Activated CD4-positive, alpha-beta memory T cell treated with anti-CD3 and anti-CD28 coated beads, Interleukin-2, amount 10 ng/mL, durations not matched to agents 7 days and 5 days (primary cell): Measurements from ENCODE around the gene EGR1. TPM values are rescaled to one million over a fixed set of nuclear protein-coding genes. Genes with fewer than 3 reads are reported as not detected.

ENCODE experiments used
- CTCF ChIA-PET: fragments of 350-600 bp; sonication (Branson Sonifier 250); formaldehyde crosslinking; loops from one replicate; lab custom pipeline; 2021; ENCODE audit warnings: antibody characterized with exemption, inconsistent platforms; lab: Charles Lee
- POLR2A ChIA-PET: fragments of 350-600 bp; sonication (Branson Sonifier 250); formaldehyde crosslinking; loops from one replicate; lab custom pipeline; 2021; ENCODE audit warnings: antibody characterized with exemption; lab: Charles Lee
- DNase-seq: peaks from one replicate; pipeline ENCODE4 v3.0.0-alpha.2; 2020
- H3K27ac Mint-ChIP-seq: one replicate; pipeline ENCODE4 v1.8.0; 2021; ENCODE audit warnings: mild to moderate bottlenecking, mixed read lengths
- H3K27me3 Mint-ChIP-seq: one replicate; pipeline ENCODE4 v1.8.0; 2021; ENCODE audit warnings: mixed read lengths
- H3K36me3 Mint-ChIP-seq: one replicate; pipeline ENCODE4 v1.8.0; 2021; ENCODE audit warnings: low read depth, mixed read lengths
- H3K4me1 Mint-ChIP-seq: one replicate; pipeline ENCODE4 v1.8.0; 2021; ENCODE audit warnings: mixed read lengths
- H3K4me3 Mint-ChIP-seq: one replicate; pipeline ENCODE4 v1.8.0; 2021; ENCODE audit warnings: mild to moderate bottlenecking, mixed read lengths
- H3K9me3 Mint-ChIP-seq: one replicate; pipeline ENCODE4 v1.8.0; 2021; ENCODE audit warnings: mixed read lengths
- total RNA-seq, 2 experiments: library from RNA; stranded (reverse); gene quantifications; one replicate each; pipeline ENCODE4 v1.2.3, GENCODE V29; 2021

EGR1 gene
- total RNA-seq, 2 experiments from 2014 or later, result 21.0 to 21.6 TPM

DNA sequence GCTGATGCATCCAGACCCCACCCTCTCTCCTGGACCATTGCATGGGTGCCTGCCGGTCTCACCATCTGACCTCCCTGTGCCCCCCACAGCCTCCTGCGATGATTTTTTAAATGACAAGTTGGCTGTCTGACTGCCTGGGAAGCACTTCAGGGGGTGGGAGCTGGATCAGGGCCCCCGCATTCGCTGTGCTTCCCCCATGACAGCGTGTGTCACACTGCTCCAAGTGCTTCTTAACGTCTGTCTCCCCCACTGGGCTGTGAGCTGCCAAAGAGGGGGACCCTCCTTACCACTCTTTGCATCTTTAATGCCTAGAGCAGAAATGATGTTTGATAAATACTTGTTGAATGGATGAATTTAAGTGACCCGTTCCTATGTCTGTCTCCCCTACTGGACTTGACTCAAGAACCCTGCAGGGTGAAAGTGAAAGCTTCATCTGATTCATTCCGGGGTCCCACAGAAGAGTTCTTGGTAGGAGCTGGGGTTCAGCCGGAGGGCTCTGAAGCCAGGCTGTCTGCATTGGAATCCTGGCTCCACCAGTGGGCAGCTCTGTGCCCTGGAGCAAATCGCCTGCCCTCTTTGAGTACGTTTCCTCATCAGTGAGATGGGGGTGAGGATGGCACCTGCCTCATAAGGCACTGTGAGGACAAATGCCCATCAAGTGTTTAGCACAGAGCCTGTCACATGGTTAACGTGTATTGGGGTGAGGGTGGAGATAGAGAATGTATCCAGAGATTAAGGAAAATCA lies 7.6 kb upstream of the EGR1 start:
- CTCF ChIA-PET, result interaction anchor here (1.4 to 3.7 kb wide), 3 partner anchors 8 to 86 kb away, joined by 3 to 22 read pairs (median 3); partner anchors contain the start of gene ETF1
- Mint-ChIP-seq H3K27ac (no peak overlapping the region), H3K36me3 (peaks cover 2% of the 10 kb centered on the region), H3K9me3 (no peaks in the 10 kb centered on the region), H3K4me1 (peaks cover 29% of the 10 kb centered on the region), H3K4me3 (no peak overlapping the region), H3K27me3 (peaks cover 4% of the 10 kb centered on the region)
- POLR2A ChIA-PET, result interaction anchor here (1.1 kb wide), 1 partner anchor 8 kb away, joined by 3 read pairs; the partner anchor contains the start of gene EGR1
- DNase-seq, result no peak

DNA sequence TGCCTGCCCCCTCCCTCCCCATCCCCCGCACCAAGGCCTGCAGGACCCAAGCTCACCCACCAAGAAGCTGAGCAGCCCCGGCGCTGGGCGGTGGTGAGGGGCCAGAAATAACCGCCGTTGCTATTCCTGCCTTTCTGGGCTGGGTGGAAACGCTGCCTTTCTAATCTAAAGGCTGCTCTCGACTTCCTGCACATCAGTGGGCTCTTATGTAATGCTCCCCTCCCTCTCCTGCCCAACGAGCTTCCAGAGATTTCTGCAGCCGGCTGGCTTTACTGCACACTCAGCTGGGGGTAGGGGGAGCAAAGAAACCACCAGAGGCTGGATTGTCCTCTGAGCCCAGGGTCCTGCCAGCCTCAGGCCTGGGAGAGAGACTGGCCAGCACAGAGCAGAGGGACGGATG lies 6.9 kb upstream of the EGR1 start:
- Mint-ChIP-seq H3K27ac (peak overlapping the region; percentile 93), H3K27me3 (peaks cover 4% of the 10 kb centered on the region), H3K36me3 (peaks cover 2% of the 10 kb centered on the region), H3K9me3 (no peaks in the 10 kb centered on the region), H3K4me3 (no peak overlapping the region), H3K4me1 (peaks cover 30% of the 10 kb centered on the region)
- ChIA-PET CTCF (interaction anchor here (1.4 to 3.7 kb wide), 2 partner anchors 9 to 85 kb away, joined by 3 to 22 read pairs; partner anchors contain the start of gene ETF1), POLR2A (interaction anchor here (0.8 to 2.5 kb wide), 2 partner anchors 34 to 85 kb away, joined by 3 to 9 read pairs; partner anchors contain the start of gene ETF1)
- DNase-seq, result no peak

DNA sequence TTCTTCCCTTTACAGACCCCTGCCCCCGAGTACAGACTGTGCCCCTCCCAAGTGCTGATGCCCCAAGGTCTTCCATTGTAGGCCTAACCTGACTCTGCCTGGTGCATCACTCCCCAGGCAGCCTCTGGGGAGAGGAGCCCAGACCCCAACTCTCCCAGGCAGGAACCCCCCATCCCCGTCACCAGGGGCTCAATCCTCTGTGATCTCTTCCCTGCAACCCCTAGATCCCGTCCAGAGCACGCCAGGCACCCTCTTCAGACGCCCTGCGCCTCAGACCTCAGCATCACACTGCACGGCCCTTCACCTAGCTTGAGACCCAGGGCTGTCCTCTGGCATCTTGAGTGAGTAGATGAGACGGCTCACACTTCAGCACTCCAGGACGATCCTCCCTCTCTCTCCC lies 6.4 kb upstream of the EGR1 start:
- no peak overlapping the region for H3K4me3 Mint-ChIP-seq
- POLR2A ChIA-PET, result interaction anchor here (0.6 to 2.5 kb wide), 4 partner anchors 34 to 121 kb away, joined by 3 to 9 read pairs (median 3); partner anchors contain the start of genes ETF1 and FAM53C
- peak overlapping the region; percentile 93 for H3K27ac Mint-ChIP-seq
- H3K27me3 Mint-ChIP-seq, result peaks cover 4% of the 10 kb centered on the region
- no peak for DNase-seq
- no peaks in the 10 kb centered on the region for H3K9me3 Mint-ChIP-seq
- peaks cover 31% of the 10 kb centered on the region for H3K4me1 Mint-ChIP-seq
- CTCF ChIA-PET, result interaction anchor here (1.0 to 3.7 kb wide), 3 partner anchors 9 to 89 kb away, joined by 3 to 22 read pairs (median 3); no protein-coding TSS in a partner anchor
- peaks cover 2% of the 10 kb centered on the region for H3K36me3 Mint-ChIP-seq

DNA sequence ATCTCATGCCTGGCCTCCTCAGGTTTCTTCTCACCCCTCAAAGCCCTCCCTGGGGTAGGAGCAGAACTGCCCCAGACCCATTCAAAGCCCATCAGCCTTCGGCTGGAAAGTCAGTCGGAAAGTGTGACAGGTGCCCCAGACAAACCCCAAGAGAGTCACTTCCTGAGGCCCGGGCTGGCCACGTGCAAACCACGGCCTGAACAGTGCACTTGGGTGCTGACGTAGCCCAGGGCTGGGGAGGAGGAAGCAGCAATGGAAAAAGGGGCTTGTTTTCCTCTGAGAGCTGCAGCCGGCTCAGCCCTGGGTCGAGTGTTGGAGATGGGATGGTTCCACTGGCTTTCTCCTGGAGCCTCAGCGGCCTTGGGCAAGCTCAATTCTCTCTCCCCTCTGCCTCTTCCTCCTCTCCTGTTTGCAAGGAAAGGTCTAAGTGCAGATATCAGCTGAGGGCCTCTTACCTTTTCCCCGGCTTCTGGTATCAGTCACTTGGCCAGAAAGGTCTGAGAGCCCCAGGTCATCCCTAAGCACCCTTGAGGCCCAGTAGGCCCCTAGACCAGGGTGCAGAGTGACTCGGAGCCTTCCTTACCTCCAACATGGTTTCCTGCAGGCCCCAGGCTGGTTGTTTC lies 5.9 kb upstream of the EGR1 start:
- Mint-ChIP-seq H3K36me3 (peaks cover 2% of the 10 kb centered on the region), H3K27ac (peak overlapping the region; percentile 93), H3K9me3 (no peaks in the 10 kb centered on the region), H3K4me3 (no peak overlapping the region), H3K27me3 (peaks cover 4% of the 10 kb centered on the region), H3K4me1 (peaks cover 31% of the 10 kb centered on the region)
- DNase-seq, result peak; percentile 90
- ChIA-PET CTCF (interaction anchor here (1.0 to 3.7 kb wide), 3 partner anchors 10 to 89 kb away, joined by 3 to 22 read pairs (median 3); no protein-coding TSS in a partner anchor), POLR2A (interaction anchor here (0.6 to 2.5 kb wide), 3 partner anchors 84 to 121 kb away, joined by 3 to 9 read pairs (median 3); partner anchors contain the start of genes ETF1 and FAM53C)

DNA sequence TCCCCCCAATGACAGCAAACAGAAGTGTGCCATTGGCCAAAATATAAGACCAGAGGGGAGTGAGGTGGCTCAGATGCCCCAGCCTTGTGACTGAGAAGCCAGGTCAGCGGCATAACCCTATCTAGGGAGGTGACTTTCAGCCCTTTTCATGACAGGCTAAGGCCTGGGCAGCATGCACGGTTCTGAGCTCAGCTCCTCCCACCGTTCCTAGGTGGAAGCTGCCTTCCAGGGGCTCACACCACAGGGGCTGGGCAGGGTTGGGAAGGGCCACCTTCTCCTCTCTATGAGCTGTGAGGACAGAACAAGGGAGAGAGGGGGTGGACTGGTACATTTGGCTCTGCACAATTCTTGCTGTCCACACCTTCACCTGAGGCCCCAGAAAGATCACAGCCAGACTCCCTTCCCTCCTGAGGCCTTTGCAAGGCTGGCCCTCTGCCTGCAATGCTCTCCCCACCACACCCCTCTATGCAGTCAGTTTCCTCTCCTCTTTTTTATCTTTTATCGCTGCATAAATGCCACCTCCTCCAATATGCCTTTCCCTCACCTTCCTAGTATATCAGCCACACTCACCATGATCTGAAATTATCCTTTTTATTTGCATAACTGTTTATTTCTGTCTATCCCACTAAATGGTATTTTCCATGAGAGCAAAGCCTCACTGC lies 5.1 kb upstream of the EGR1 start:
- H3K4me3 Mint-ChIP-seq, result no peak overlapping the region

DNA sequence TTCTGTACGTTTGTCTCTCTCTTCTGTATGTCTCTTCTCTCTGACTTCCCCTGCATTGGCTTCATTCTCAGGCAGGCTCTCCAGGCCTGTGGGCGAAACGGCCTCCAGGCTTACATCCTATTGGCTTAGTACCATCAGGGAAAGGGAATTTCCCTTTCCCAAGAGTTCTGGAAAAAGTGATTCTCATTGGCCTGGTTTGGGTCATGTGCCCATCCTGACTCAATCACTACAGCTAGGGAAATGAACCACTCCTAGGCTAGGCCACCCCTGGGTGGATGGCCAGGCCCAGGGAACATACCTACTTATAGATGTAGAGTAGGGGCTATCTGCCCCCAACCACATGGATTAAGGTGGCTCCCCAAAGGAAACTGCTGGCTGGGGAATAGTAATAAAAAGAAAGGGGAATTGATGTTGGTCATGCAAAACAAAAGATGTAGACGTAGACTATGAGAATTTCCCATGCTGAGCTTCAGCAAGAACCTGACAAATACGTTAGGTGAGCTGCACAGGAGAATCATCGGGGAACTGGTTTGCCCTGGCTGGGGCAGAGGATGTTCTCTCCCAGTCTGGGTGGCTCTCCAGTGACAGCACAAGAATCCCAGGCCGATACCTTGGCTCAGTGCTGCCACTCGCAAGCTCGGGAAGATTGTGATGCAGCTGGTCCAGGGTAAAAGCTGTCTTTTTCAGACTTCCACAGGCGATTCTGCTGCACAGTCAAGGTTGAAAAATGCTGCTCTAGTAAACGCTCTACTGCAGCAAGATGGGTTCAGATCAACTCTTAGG lies 3.7 kb upstream of the EGR1 start:
- Mint-ChIP-seq H3K36me3 (peaks cover 2% of the 10 kb centered on the region), H3K4me3 (no peak overlapping the region), H3K9me3 (no peaks in the 10 kb centered on the region), H3K4me1 (peaks cover 34% of the 10 kb centered on the region), H3K27ac (peak overlapping the region; percentile 48), H3K27me3 (peaks cover 6% of the 10 kb centered on the region)
- DNase-seq, result no peak
- ChIA-PET CTCF (interaction anchor here (6.2 kb wide), 1 partner anchor 12 kb away, joined by 46 read pairs; no protein-coding TSS in a partner anchor), POLR2A (interaction anchor here (1.1 to 1.2 kb wide), 2 partner anchors 114 to 124 kb away, joined by 3 read pairs; partner anchors contain the start of genes FAM53C and HSPA9)

More for the DNA sequence above, 5.1 kb upstream of the EGR1 start:
- ChIA-PET POLR2A (interaction anchor here (1.0 to 2.5 kb wide), 2 partner anchors 83 to 116 kb away, joined by 3 to 9 read pairs; partner anchors contain the start of gene ETF1), CTCF (interaction anchor here (1.0 to 3.7 kb wide), 3 partner anchors 11 to 88 kb away, joined by 3 to 22 read pairs (median 3); no protein-coding TSS in a partner anchor)
- Mint-ChIP-seq H3K27ac (peak overlapping the region; percentile 93), H3K9me3 (no peaks in the 10 kb centered on the region), H3K36me3 (peaks cover 2% of the 10 kb centered on the region), H3K27me3 (peaks cover 4% of the 10 kb centered on the region), H3K4me1 (peaks cover 31% of the 10 kb centered on the region)
- no peak for DNase-seq

DNA sequence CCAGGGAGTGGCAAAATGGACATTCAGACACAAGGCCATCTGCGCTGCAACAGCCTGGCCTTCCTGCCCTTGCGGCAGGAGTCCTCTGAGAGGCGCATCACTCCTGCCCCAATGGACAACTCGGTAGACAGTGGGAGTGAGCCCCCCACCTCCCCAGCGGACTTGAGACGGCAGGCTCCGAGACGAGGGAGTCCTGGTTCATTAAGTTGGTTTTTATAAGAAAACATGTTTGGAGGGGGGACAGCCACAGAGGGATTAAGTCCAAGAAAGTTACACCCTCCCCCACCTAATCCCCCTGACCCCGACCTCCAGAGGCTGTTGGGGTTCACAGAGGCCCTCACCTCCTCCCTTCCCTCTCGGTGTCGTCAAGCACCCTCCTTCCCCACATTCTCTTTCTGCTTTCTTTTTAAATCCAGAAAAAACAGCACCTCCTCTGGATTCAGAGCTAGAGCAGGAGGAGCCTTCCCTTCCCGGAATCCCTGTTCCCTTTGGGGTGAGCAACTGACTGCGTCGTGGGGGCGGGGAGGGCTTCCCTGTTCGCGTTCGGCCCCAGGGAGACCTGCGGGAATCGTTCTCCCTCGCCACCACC lies 1.8 kb upstream of the EGR1 start:
- H3K4me1 Mint-ChIP-seq, result peaks cover 44% of the 10 kb centered on the region
- peak overlapping the region; percentile 83 for H3K4me3 Mint-ChIP-seq
- H3K36me3 Mint-ChIP-seq, result peaks cover 15% of the 10 kb centered on the region
- H3K9me3 Mint-ChIP-seq, result no peaks in the 10 kb centered on the region
- ChIA-PET POLR2A (interaction anchor here (0.8 to 3.9 kb wide), 12 partner anchors 10 to 830 kb away, joined by 3 to 57 read pairs (median 12); partner anchors contain the start of genes BRD8, CDC23, ETF1 and FAM53C), CTCF (interaction anchor here (0.6 to 6.2 kb wide), 11 partner anchors 8 to 424 kb away, joined by 3 to 46 read pairs (median 8); partner anchors contain the start of gene ETF1)
- DNase-seq, result no peak
- H3K27me3 Mint-ChIP-seq, result peaks cover 21% of the 10 kb centered on the region
- H3K27ac Mint-ChIP-seq, result peak overlapping the region; percentile 91

DNA sequence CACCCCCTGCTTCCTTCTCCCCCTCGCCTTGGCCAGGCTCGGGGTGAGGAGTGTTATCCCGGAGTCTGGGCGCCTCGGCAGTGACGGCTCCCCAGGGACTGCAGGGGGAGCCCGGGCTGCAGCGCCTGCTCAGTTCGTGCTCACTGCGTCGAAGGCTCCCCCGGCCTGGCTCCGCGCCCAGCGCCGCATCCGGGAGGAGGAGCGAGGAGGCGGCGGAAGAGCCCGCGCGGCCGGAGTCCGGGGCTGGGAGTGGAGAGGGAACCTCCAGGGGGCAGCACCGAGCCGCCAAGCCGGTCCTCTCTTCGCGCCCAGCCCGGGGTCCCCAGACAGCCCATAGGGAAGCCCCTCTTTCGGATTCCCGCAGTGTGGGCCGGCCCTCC lies 1.3 kb upstream of the EGR1 start:
- peak overlapping the region; percentile 91 for H3K27ac Mint-ChIP-seq
- peak overlapping the region; percentile 83 for H3K4me3 Mint-ChIP-seq
- DNase-seq, result peak; percentile 93
- ChIA-PET CTCF (interaction anchor here (1.2 to 6.2 kb wide), 13 partner anchors 9 to 286 kb away, joined by 3 to 46 read pairs (median 8); partner anchors contain the start of genes ETF1 and KDM3B), POLR2A (interaction anchor here (0.8 to 3.9 kb wide), 17 partner anchors 9 to 830 kb away, joined by 3 to 57 read pairs (median 8); partner anchors contain the start of genes BRD8, CDC23, ETF1 and FAM53C)
- peaks cover 21% of the 10 kb centered on the region for H3K27me3 Mint-ChIP-seq
- H3K4me1 Mint-ChIP-seq, result peaks cover 39% of the 10 kb centered on the region
- H3K36me3 Mint-ChIP-seq, result peaks cover 15% of the 10 kb centered on the region
- H3K9me3 Mint-ChIP-seq, result no peaks in the 10 kb centered on the region

DNA sequence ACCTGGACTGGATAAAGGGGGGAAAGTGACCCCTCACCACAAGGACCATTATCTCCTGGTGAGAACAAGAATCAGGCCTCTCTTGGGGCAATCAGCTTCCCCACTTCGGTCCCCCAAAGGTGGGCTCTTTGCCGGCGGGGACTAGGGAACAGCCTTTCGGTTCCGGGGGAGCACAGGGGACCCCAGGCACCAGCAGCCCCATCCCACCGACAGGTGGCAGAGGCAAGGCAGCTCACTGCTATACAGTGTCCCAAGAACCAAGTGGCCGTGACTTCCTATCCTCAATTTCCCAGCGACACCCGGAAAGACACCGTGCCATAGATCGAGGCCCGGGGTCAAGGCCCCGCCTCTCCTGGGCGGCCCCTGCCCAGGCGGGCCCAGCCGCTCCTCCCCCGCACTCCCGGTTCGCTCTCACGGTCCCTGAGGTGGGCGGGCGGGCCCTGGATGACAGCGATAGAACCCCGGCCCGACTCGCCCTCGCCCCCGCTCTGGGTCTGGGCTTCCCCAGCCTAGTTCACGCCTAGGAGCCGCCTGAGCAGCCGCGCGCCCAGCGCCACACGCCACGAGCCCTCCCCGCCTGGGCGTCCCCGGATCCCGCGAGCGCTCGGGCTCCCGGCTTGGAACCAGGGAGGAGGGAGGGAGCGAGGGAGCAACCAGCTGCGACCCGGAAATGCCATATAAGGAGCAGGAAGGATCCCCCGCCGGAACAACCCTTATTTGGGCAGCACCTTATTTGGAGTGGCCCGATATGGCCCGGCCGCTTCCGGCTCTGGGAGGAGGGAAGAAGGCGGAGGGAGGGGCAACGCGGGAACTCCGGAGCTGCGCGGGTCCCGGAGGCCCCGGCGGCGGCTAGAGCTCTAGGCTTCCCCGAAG lies 655 bp upstream of the EGR1 start:
- DNase-seq, result peak; percentile 97
- H3K27me3 Mint-ChIP-seq, result peaks cover 21% of the 10 kb centered on the region
- POLR2A ChIA-PET, result interaction anchor here (0.6 to 3.9 kb wide), 30 partner anchors 8 to 829 kb away, joined by 3 to 57 read pairs (median 6); partner anchors contain the start of genes BRD8, CDC23, CDC25C and ETF1
- CTCF ChIA-PET, result interaction anchor here (0.7 to 6.2 kb wide), 27 partner anchors 9 to 287 kb away, joined by 3 to 46 read pairs (median 6); partner anchors contain the start of genes CDC23, CDC25C, ETF1 and HSPA9
- no peaks in the 10 kb centered on the region for H3K9me3 Mint-ChIP-seq
- peak overlapping the region; percentile 83 for H3K4me3 Mint-ChIP-seq
- peaks cover 13% of the 10 kb centered on the region for H3K36me3 Mint-ChIP-seq
- peak overlapping the region; percentile 91 for H3K27ac Mint-ChIP-seq
- H3K4me1 Mint-ChIP-seq, result peaks cover 32% of the 10 kb centered on the region
